ENCODE measurements around the gene PTGS1. TPM values are rescaled to one million over a fixed set of nuclear protein-coding genes. Genes with fewer than 3 reads are reported as not detected.
"Not testable (repeated sequence)": the region's sequence is repeated elsewhere in the genome, so short reads cannot be mapped to it uniquely, and the experiment has no call there.

PTGS1 gene
- total and polyA plus RNA-seq, 7 donors, result 0.56 to 5.6 (median 1.5) TPM

- no peak for DNase-seq
- Histone ChIP-seq H3K9me3 (no peaks in the 10 kb centered on the region), H3K36me3 (ENCODE audit: insufficient read depth in 1 of 2, low read depth in 1 of 2) (no peaks in the 10 kb centered on the region), H3K27ac (no peak overlapping the region), H3K4me3 (no peak overlapping the region), H3K4me1 (no peaks in the 10 kb centered on the region), H3K27me3 (ENCODE audit: insufficient read depth in 3 of 3, low read length in 2 of 3) (no peaks in the 10 kb centered on the region)
- ATAC-seq, result no peak
- intact Hi-C loops (cut with DNase I), result no loop called here
- TF ChIP-seq, protein P1, sequence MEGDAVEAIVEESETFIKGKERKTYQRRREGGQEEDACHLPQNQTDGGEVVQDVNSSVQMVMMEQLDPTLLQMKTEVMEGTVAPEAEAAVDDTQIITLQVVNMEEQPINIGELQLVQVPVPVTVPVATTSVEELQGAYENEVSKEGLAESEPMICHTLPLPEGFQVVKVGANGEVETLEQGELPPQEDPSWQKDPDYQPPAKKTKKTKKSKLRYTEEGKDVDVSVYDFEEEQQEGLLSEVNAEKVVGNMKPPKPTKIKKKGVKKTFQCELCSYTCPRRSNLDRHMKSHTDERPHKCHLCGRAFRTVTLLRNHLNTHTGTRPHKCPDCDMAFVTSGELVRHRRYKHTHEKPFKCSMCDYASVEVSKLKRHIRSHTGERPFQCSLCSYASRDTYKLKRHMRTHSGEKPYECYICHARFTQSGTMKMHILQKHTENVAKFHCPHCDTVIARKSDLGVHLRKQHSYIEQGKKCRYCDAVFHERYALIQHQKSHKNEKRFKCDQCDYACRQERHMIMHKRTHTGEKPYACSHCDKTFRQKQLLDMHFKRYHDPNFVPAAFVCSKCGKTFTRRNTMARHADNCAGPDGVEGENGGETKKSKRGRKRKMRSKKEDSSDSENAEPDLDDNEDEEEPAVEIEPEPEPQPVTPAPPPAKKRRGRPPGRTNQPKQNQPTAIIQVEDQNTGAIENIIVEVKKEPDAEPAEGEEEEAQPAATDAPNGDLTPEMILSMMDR (IDR thresholded peaks at IDR 0.05), result no peak
- WGBS, 3 donors, result 75 to 95% (median 88%) methylated on average over 3 to 4 of the region's 4 CpGs
These were observed 15.4 kb upstream of the PTGS1 start for GRCh38 chr9:122355336-122355875.

GRCh38 chr9:122356627-122357026 lies 14.2 kb upstream of the PTGS1 start:
- Histone ChIP-seq H3K27ac (no peak overlapping the region), H3K4me3 (no peak overlapping the region), H3K27me3 (ENCODE audit: insufficient read depth in 3 of 3, low read length in 2 of 3) (no peaks in the 10 kb centered on the region), H3K4me1 (no peaks in the 10 kb centered on the region), H3K36me3 (ENCODE audit: insufficient read depth in 1 of 2, low read depth in 1 of 2) (no peaks in the 10 kb centered on the region), H3K9me3 (no peaks in the 10 kb centered on the region)
- ATAC-seq (no peak), DNase-seq (no peak)
- intact Hi-C loops (cut with DNase I), result no loop called here
- TF ChIP-seq, protein P1 (IDR thresholded peaks at IDR 0.05), result no peak
- WGBS, 3 donors, result 29 to 38% (median 36%) methylated on average over 2 of the region's 2 CpGs

DNA sequence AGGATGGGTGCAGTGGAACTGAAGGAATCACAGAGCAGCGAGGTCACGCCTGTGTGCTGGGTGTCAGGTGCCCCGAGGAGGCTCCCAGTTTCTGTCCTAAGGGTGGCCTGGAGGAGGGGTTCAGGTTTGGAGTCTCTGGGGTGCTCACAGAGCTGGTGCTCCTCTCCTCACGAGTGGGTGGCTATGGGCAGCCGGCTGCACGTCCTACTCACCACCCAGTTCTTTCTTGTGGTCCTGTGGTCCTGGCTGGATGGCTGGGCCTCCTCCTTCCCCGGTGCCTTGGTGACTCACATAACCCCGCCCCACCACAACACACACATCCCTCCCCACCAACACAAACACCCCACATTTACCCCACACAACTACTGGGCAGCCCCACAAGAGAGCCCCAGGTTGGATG lies 9.9 kb upstream of the PTGS1 start:
- no peaks in the 10 kb centered on the region for H3K27me3 ChIP-seq (ENCODE audit: insufficient read depth in 3 of 3, low read length in 2 of 3)
- H3K4me1 ChIP-seq, result no peaks in the 10 kb centered on the region
- no peak overlapping the region for H3K27ac ChIP-seq
- TF ChIP-seq, protein P1 (IDR thresholded peaks at IDR 0.05), result no peak
- DNase-seq (peak in 1 of 2 donors; percentile 35), ATAC-seq (no peak)
- no peaks in the 10 kb centered on the region for H3K9me3 ChIP-seq
- WGBS, 3 donors, result 80 to 82% (median 81%) methylated on average over 8 of the region's 8 CpGs
- intact Hi-C loops (cut with DNase I), result no loop called here
- H3K4me3 ChIP-seq, result no peak overlapping the region
- H3K36me3 ChIP-seq (ENCODE audit: insufficient read depth in 1 of 2, low read depth in 1 of 2), result no peaks in the 10 kb centered on the region

GRCh38 chr9:122363131-122363530 lies 7.7 kb upstream of the PTGS1 start:
- 91 to 96% (median 94%) methylated on average over 12 of the region's 12 CpGs for WGBS, 3 donors
- H3K9me3 ChIP-seq; H3K4me1 ChIP-seq; DNase-seq; ATAC-seq; H3K4me3 ChIP-seq; H3K27me3 ChIP-seq (ENCODE audit: insufficient read depth in 3 of 3, low read length in 2 of 3); intact Hi-C loops (cut with DNase I); H3K36me3 ChIP-seq (ENCODE audit: insufficient read depth in 1 of 2, low read depth in 1 of 2); H3K27ac ChIP-seq: not testable (repeated sequence)

DNA sequence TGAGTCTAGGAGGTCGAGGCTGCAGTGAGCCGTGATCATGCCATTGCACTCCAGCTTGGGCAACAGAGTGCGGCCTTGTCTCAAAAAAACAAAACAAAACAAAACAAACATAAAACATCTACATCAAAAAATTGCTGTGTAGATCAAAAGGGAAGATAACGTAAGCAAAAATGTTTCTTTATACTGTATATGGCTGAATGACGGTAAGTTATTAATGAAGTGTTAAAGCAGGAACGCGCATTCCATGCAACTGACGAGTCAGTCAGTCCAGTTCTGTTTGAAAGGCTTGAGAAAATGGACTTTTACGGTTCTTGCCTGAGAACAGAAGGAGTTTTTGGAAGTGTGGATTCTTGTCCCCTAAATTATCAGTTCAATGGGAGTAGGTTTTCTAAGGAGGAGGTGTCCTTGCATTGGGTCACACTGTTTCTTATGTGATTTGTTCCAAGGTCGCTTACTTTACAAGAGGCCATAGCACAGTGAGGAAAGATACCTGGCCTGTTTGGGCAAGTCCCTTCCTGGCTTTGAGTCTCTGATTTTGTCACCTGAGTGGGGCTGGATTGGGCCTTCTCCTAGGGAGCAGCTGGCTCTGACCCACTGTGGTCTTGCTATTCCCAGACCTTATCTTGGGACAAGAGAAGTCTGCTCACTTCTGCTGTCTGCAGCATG lies 6.6 kb upstream of the PTGS1 start:
- DNase-seq (no peak), ATAC-seq (no peak)
- intact Hi-C loops (cut with DNase I), result no loop called here
- TF ChIP-seq, protein P1 (IDR thresholded peaks at IDR 0.05), result no peak
- H3K27ac ChIP-seq, result no peak overlapping the region
- no peaks in the 10 kb centered on the region for H3K9me3 ChIP-seq
- no peak overlapping the region for H3K4me3 ChIP-seq
- H3K27me3 ChIP-seq (ENCODE audit: insufficient read depth in 3 of 3, low read length in 2 of 3), result no peaks in the 10 kb centered on the region
- no peaks in the 10 kb centered on the region for H3K36me3 ChIP-seq (ENCODE audit: insufficient read depth in 1 of 2, low read depth in 1 of 2)
- H3K4me1 ChIP-seq, result no peaks in the 10 kb centered on the region
- 94 to 96% (median 95%) methylated on average over 10 of the region's 10 CpGs for WGBS, 3 donors
